Inflammatory macrophage treated with lipopolysaccharide for 4 hours (primary cell): ENCODE results near the gene ERCC3.

Experiments used
- DNase-seq: peaks from one replicate; pipeline ENCODE4 v3.0.0-alpha.2; 2020

Gene ERCC3

DNA sequence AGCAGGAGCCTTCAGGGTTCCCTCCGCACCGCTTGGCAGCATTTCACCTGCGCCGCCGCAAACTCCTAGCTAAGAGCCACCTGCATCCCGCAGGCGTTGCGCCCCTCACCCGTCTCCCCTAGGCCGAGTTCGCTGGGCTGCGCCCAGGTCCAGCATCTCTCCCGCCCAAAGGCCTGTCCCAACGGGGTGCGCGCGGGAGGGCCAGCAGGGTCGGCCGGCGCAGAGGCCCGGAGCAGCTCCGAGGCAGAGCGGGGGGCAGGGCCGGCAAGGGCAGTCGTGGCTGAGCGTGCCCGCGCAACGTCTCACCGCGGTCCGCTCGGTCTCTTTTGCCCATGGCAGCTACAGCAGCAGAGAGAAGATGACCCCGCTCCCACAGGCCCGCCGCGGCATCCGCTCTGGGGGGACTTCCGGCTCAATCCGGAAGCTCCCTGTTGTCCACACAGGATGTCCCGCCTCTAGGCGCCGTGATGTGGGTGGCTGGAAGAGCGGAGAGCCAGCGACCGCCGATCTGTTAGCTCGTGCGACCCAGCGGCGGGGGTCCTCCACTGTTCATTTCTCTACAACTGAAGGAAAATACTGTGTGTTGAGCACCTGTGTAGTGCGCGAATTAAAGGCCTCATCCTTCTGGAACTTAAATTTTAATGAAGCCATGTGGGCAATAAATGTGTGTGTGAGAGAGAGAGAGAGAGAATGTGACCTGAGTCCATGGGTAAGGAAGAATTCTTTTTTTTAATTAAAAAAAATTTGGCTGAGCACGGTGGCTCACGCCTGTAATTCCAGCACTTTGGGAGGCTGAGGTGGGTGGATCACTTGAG lies at the start of gene ERCC3:
TSS of gene ERCC3 (minus strand) at position 397 of the 815 bp plus-strand sequence. CDS start at position 334, 63 bp downstream.
- DNase-seq, result peak; percentile 86

DNA sequence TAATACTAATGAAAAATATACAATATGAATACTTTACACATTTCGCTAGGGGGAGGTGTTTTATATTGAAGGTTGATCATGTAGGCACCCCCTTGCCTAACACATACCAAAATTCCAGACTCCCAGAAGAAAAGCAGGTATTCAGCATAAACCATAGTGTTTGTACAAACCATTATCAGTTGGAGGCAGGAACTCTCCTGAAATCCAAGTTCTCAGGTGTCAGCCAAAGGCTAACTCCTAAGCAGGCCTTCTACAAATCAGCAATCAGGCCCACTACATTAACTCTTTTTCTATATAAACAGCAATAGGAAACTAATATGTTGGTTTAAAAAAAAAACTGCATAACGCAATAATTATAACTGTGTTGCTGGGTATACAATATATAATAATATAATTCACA lies 49.3 kb upstream of the ERCC3 start:
- no peak for DNase-seq

DNA sequence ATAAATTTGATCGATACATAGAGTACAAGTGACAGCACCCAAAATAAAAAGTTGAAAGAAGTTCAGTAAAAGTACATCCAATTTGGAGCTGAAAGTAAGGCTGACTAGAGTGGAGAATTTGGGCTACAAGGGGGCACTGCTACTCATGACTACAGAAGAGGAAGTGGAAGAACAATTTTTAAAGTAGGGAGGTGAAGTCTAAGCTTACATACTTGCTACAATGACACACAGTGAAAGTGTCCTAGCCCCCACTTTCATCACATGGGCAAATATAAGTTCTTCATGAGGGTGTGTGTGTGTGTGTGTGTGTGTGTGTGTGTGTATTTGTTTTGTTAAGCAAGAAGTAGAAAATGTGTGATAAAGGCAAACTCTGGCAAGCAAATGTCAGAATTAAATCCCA lies 48.2 kb upstream of the ERCC3 start:
- DNase-seq, result peak; percentile 62

DNA sequence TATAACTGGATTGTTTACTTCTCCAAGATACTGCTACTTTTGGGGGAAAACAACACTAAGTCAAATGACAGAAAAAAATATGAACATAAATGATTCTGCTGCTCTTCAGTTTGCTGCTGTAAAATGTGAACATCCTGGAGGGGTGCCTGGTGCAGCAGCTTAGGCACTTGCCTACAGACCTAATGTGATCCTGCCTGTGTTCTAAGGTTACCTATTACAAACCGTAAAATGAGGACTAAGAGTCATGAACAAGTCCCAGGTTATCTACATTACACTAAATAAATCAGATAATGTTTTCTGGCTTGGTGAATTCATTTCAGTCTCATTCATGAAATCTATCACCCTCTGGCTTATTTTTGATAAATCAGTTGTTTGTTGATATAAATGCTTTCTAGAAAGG lies 38.4 kb upstream of the ERCC3 start:
- no peak for DNase-seq

DNA sequence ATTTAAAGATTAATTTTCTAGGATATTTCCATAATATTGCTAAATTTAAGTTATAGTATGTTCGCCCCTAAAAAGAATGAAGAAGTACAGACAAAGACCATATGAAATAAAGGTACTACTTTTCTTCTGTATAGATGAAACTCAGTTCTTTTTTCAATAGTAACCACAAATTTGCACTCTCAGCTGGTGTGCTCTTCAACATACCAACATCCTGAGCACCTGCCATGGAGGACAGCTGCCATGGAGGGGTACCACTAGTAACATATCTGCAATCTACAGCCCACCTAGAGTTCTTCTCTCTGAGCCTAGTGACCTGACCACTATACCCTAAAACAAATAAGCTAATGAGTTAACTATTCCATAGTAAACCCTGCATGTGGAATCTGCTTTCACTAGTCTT lies 36.8 kb upstream of the ERCC3 start:
- no peak for DNase-seq

DNA sequence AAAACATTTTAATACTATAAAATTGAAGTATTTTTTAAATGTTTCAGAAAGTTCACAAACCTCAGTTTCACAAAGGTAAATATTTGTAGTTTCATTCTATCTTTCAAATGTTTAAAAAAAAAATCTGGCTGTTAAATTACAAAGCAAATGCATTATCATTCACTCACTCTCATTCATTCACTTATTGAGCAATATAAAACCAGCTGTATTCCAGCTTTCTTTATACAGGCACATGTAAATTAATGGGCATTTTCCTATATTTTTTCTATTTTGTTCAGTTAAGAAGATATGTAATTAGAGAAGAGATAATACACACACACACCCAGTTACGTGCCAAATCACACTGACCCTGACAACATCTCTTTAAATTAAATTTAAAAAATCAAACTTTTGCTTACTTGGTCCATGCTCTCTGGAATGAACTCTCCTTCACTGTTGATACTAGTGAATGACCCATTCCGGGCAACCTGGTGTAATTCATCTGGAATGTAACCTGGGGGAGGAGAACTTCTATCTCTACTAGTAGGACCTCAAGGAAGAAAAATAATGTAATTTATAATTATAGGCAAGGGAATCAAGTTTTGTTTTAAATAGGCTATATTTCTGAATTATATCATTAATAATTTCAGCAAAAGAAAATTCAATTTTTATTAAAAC lies 32.5 kb upstream of the ERCC3 start:
- DNase-seq, result no peak

DNA sequence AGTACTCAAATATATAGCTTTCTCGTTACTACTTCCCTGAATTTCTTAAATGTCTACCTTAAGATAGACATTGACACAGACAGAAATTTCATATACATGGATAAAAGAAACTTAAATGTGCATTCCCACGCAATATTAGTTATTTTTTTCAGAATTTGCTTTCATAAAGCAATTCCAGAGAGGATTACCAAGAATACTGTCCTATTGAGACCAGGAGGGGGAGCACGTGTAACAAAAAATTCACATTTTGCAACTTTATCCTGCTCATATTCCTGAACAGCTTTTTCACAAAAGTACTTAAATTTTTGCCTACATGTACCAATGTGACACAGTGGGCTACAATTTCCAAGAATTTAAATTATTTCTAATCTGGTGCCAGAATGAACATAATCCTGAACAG lies 30.7 kb upstream of the ERCC3 start:
- peak; percentile 30 for DNase-seq

DNA sequence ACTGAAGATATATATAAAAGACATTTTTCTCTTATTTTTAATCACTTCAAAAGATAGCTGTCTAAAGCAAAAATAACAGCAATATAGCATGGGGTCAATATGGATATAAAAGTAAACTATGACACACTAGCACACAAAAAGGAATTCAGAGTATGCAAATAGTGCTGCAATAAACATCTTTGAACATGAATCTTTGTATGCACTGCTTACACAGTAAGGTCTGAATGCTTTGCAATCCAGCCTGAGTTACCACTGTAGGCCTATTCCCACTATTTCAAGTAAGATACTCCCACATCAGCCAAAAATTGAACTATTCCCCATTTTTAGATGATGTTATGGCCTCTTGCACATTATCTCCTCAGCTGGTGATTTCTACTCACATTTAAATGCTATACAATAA lies 27.4 kb upstream of the ERCC3 start:
- peak; percentile 10 for DNase-seq

DNA sequence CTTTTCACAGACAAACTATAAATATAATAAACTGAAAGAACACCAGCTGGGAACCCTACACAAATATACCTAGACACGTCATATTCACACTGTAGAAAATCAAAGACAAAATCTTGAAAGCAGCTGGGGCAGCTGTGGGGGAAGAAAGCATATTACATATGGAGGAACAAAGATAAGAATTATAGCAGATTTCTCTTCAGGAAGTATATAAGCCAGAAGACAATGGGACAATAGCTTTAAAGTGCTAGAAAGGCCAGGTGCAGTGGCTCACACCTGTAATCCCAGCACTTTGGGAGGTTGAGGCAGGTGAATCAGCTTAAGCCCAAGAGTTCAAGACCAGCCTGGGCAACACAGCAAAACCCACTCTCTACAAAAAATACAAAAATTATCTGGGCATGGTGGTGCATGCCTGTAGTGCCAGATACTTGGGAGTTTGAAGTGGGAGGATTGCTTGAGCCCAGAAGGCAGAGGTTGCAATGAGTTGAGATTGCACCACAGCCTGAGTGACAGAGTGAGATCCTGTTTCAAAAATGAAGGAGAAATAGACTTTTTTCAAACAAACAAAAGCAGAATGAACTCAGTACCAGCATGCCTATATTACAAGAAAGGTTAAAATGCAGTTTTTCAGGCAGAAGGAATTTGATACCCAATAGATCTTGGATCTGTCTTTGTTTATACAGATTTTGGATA lies 26.8 kb upstream of the ERCC3 start:
- DNase-seq, result peak; percentile 55

DNA sequence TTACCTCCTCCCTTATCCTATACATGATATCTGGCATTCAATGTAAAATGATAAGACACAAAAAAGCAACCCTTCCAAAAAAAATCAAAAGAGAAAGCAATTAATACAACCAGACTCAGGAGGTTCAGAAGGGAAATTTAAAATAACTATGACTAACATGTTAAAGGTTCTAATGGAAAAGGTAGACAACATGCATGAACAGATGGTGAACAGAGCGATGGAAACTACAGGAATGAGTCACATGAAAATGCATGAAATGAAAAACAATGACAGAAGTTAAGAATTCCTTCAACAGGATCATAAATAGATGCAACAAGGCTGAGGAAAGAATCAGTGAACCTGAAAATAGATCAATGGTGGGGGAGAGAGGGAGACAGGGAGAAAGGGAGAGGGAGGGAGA lies 26.1 kb upstream of the ERCC3 start:
- DNase-seq, result no peak

DNA sequence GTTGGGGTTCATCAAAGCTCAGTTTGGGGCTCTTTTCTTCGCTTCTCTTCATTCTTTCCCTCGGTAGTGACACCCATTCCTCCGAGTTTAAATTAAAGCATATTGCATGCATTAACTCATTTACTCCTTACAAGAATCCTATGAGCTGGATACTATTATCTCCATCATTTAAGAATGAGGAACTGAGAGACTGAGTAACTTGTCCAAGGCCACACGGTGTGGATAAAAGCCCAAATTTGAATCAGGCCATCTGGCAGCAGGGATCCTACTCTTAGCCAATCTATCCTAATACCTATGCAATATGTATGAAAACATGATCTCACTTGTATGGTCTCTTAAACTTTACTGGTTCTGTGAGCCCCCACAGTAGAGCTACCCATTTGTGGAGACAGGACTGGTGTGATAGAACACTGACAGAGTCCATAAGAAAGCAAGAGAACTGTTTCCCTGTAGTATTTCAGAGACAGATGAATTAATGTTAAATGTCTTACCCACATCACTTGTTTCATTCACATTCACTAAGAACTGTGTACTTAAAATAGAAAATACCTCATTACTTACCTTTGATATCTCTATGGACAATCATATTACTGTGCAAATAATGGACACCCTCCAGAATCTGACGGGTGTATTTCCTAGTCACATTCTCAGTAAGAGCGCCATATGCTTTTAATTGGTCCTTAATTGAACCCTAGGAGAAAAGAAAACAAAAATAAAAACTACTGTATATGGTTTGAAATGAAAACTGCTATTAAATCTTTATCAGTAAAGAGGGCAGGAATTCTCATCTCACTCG lies 20.4 kb upstream of the ERCC3 start:
- peak; percentile 3 for DNase-seq

DNA sequence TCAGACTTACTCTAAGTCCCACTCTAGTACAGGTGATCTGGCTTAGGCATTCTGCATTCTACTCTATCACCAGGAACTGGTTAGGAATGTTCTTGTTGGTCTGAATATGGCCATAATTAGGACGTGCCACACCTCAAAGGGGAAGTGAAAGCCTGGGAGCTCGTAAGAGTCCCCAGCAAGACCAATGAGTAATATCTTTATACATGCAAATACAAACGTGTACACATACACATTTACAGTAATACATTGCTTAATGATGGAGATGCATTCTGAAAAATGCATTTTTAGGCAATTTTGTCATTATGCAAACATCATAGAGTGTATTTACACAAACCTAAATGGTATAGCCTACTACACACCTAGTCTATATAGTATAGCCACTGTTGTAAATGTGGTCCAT lies 19.5 kb upstream of the ERCC3 start:
- DNase-seq, result peak; percentile 90

DNA sequence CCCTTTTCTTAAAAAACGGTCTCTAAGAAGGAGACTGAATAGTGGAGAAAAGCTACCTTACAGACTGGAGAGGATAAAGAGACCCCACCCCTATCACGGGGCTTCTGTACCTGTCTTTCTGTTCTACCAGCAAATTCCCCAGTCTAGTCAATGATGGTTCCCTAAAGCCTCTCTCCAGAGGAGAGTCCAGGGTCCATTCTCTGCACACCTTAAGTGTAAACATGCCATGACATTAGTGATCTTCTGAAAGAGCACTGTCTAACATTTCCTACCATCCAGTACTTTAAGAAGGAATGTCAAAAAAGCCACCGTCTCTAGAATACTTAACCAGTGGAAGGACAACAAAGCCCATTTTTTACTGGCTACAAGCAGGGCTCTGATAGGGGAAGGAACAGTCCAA lies 17.0 kb upstream of the ERCC3 start:
- DNase-seq, result no peak

DNA sequence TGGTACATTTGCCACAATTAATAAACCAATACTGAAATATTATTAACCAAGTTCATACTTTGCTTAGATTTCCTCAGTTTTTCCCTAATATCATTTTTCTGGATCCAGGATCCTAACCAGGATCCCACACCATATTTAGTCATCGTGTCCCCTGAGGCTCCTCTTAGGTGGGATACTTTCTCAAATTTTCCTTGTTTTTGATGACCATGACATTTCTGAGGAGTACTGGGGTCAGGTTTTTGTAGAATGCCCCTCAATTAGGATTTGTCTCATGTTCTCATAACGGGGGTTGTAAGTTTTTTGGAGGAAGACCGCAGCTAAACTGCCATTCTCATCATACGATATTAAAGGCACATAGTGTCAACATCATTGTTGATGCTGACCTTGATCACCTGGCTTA lies 15.5 kb upstream of the ERCC3 start:
- DNase-seq, result no peak

DNA sequence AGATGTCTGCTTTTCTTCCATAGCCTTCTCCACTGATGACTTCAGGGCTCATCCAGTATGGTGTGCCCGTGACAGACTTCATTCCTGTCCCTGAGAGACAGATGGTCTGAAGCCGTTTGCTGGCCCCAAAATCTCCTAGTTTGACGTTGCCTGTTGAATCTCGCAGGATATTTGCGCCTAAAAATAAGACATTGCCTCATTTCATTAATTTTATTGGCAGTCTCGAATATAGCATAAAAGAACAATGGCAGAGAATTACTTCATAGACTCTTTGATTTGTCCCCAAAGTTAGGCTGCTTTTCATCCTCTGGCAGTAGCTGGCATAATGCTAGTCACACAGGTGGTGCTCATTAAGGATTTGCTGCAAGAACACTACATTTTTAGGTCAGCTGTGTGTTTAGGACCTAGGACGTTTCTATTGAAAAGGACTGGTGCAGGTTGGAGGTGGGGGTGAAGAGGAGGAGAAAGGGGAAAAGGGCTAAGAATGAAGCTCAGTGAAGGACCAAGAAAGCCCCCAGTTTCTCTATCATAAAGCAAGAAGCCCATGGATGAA lies 14.7 kb upstream of the ERCC3 start:
- DNase-seq, result no peak

DNA sequence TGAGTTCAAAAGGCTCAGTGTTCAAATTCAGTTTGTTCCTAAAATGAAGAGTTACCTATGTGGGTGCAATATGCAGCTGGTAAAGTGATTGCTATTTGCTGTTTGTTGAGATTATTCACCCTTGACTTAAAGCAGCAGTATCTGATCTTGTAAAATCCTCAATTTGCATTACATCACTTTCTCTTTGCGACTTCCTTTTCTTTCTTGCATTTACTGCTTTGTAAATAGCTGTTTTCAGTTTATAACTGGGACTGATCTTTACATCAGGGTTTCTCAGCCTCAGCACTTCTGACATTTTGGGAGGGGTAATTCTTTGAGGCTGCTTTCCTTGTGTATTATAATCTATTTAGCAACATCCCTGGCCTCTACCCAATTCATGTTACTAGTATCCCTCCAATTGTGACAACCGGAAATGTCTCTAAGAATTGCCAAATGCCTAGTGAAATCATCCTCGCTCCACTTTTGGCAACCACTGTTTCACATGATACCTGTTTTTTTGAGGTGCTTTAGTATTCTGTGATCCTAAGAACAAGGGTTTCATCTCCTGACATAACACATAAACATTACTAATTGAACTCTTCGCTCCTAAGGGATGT lies 12.1 kb upstream of the ERCC3 start:
- peak; percentile 68 for DNase-seq

DNA sequence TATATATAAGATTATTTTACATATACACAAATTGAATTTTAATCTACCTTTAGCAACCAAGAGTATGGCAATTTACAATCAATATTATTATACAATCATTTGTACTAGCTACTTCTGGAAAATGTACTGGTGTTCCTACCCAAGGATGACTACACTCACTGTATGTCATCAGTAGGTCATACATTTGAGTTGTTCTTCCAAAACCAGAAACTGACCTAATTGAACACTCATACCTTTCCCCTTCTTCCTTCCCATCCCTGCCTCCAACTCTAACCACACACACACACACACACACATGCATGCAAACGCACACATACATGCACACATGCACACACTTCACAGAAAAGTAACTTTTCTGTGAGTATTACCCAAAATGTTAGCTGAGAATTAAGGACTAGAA lies 8.2 kb upstream of the ERCC3 start:
- no peak for DNase-seq

DNA sequence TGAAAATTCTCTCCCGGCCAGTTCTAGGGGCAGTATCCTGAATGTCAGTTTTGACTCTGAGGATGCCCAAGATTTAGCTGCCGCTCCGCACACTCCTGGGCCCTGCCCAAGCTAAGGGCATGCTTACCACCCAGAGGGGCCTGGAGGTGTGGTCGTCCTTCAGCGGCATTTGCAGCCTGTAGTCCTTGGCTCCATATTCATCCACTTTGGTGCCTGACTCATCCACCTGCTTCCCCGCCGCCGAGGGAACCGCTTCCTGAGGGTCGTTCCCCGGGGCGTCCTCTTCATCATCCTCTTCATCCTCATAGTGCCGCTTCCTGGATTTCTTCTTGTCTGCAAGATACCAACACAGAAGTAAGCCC lies 577 bp downstream of the ERCC3 start:
- DNase-seq, result no peak

DNA sequence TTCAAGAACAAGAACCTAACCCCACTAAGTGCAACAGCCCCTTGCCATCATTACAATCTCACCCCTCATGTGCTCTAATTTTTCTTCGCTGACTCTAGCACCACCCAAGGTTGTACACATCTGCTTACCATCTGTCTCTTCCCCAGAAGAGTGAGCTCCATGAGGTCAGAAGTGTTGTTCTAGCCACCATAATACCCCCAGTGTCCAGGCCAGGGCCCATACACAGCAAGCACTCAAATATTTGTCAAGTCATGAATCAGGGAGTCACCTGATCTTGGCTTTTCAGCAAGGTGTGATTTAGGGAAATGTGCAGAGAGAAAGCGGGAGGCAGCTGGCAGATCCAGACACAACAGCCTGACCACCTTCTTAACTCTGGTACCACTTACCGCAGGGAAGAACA lies 5.7 kb downstream of the ERCC3 start:
- DNase-seq, result no peak

DNA sequence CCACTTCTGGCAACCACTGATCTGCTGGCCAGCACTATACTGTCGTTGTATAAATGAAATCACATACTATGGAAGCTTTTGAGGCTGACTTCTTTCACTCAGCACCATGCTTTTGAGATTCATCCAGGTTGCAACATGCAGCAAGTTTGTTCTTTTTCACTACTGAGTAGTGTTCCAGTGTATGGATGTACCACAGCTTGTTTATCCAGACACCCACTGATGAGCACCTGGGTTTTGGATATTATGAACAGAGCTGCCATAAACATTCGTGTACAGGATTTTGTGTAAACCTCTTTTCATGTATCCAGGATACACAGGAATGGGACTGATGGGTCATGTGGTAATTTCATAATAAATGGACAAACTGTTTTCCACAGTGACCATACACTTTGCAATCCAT lies 10.7 kb downstream of the ERCC3 start:
- DNase-seq, result no peak

DNA sequence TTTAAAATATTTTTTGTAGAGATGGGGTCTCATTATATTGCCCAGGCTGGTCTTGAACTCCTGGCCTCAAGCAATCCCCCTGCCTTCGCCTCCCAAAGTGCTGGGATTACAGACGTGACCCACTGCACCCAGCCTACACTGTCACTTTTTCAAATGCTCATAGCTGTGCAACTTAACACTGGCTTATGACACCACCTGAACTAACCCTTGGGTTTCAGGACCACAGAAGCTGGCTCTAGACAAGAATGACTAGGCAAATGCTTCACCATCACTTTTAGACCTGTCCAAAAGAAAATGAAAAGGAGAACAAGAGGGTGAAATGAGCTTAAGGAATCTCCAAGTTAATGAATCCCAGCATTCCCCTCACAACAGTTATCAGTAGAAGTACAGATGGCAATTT lies 13.3 kb downstream of the ERCC3 start:
- DNase-seq, result no peak

DNA sequence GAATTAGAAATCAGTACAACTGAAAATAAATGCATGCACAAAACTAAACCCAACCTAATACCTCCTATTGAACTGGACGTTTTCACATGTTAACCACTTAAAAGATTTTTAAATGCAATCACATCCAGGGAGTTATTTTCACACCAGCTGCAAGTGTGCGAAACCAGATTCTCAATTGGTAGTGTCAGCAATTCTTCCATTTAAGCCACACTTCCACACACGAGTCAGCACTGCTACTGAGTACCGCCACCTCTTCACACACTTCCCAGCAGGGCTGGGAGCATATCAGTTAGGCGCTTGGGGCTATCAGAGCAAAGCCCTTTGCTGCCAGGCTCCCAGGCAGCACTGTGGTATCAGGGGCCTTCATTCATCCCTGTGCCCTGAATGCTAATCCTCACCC lies 14.2 kb downstream of the ERCC3 start:
- no peak for DNase-seq

DNA sequence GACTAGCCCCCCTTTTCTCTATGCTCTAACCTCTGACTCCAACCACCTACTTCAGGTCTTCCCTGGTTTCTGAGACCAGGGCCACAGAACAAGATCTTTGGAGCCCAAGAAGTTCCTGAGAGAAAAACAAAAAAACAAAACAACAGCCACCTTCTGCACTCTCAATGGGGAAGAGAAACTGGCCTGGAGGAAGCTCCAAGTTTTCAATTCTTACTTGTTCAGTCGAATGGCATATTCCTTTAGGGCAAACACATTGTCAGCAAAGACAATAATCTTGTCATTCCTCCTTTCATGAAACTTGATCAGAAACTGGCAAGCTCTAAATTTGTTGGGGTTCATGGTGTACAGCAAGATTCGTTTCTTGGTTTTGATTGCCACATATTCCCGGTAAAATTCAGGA lies 15.0 kb downstream of the ERCC3 start:
- peak; percentile 42 for DNase-seq
